Epithelial cell of proximal tubule (primary cell): ENCODE measurements around the gene TYMS. TPM values are rescaled to one million over a fixed set of nuclear protein-coding genes. Genes with fewer than 3 reads are reported as not detected.

Source experiments
- DNase-seq: peaks from one replicate; pipeline ENCODE4 v3.0.0-alpha.2; 2011; ENCODE audit warnings: low read depth
- H3K4me3 ChIP-seq: 2 replicates; pipeline ENCODE4 v1.5.1; 2011; ENCODE audit warnings: low read depth, mild to moderate bottlenecking, low read length
- total RNA-seq: library from RNA; depleted of rRNA; stranded (reverse); fragments of >200 nt; gene quantifications from 2 replicates; pipeline ENCODE4 v1.2.3, GENCODE V29; 2015
- TF ChIP-seq, protein P1 (sequence below): conservative IDR thresholded peaks from 2 replicates; pipeline ENCODE4 v1.5.1; 2012; ENCODE audit warnings: low read depth, mild to moderate bottlenecking, low read length

TYMS gene
- total RNA-seq: 65.6 and 119 TPM in 2 replicates

DNA sequence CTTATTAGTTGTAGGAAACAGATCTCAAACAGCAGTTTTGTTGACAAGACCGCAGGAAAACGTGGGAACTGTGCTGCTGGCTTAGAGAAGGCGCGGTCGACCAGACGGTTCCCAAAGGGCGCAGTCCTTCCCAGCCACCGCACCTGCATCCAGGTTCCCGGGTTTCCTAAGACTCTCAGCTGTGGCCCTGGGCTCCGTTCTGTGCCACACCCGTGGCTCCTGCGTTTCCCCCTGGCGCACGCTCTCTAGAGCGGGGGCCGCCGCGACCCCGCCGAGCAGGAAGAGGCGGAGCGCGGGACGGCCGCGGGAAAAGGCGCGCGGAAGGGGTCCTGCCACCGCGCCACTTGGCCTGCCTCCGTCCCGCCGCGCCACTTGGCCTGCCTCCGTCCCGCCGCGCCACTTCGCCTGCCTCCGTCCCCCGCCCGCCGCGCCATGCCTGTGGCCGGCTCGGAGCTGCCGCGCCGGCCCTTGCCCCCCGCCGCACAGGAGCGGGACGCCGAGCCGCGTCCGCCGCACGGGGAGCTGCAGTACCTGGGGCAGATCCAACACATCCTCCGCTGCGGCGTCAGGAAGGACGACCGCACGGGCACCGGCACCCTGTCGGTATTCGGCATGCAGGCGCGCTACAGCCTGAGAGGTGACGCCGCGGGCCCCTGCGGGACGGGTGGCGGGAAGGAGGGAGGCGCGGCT is at the start of gene TYMS:
TSS of gene TYMS (plus strand) at position 343 of the 690 bp plus-strand sequence. CDS start at position 433, 90 bp downstream.
- TF ChIP-seq, protein P1, sequence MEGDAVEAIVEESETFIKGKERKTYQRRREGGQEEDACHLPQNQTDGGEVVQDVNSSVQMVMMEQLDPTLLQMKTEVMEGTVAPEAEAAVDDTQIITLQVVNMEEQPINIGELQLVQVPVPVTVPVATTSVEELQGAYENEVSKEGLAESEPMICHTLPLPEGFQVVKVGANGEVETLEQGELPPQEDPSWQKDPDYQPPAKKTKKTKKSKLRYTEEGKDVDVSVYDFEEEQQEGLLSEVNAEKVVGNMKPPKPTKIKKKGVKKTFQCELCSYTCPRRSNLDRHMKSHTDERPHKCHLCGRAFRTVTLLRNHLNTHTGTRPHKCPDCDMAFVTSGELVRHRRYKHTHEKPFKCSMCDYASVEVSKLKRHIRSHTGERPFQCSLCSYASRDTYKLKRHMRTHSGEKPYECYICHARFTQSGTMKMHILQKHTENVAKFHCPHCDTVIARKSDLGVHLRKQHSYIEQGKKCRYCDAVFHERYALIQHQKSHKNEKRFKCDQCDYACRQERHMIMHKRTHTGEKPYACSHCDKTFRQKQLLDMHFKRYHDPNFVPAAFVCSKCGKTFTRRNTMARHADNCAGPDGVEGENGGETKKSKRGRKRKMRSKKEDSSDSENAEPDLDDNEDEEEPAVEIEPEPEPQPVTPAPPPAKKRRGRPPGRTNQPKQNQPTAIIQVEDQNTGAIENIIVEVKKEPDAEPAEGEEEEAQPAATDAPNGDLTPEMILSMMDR: no peak
- DNase-seq: peak; percentile 19
- peak within 1 kb of the TSS; percentile 91 for H3K4me3 ChIP-seq

DNA sequence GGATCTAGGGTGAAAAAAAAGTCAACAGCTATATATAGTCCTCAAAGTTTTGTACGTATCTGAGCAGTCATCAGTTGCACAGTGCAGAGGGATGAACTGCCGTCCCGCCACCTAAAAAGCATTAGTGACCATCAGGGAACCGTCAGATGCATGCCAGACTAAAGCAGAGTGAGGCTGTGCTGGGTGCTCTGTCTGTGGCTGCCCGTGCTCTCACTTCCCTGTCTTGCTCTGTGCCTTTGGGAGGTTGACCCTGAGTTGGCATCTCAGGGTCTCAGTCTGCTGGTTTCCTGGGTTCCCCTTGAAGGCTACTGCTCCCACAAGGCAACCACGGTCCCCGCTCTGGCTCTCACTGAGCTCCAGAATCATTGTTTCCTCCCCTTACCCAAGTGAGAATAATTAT is 49.5 kb upstream of the TYMS start:
- TF ChIP-seq, protein P1: no peak
- no peak for DNase-seq
- H3K4me3 ChIP-seq: no peak overlapping the region

DNA sequence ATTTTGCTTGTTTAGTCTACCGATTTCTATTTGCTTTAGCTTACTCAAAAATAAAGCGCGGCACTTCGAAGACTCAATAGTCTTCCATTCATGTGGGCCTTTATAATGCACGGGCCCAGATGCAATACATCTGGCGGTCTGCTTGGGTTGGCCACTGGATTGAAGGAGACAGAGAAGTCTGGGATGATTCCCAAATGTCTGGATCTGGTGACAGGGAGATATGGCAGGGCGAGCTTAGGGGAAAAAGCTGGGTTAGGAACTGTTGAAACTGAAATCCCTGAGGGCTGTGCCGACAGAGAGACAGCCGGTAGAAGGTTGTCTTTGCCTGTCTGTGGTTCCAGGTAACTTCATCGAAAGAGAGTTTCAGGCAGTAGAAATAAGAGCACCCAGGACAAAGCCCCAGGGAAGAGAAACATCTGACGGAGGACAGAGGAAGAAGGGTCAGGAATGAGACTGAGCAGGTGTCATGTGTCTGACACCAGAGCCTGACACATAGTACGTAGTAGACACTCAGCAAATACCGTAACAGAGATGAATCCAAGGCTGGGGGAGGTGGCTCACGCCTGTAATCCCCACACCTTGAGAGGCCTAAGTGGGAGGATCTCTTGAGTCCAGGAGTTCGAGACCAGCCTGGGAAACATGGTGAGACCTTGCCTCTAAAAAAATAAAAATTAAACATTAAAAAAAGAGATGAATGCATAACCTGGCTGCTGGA is 47.1 kb upstream of the TYMS start:
- H3K4me3 ChIP-seq: no peak overlapping the region
- no peak for DNase-seq

DNA sequence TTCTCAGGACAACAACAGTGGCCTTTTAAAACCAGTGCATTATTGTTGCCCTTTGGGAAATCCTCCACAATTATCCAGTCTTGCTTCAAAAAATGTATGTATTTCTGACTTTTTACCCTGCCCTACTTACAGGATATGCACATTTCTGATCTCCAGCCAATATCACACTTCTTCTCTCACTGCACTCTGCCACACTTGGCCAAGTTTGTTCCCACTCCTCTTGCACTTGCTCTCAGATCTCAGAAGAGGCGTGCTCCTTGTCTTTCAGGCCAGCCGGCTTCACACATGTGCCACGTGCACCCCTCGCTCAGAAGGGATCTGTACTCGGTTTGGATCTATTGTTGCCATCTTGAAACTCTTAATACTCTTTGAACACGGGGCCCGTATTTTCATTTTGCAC is 45.3 kb upstream of the TYMS start:
- no peak for DNase-seq
- no peak overlapping the region for H3K4me3 ChIP-seq
- TF ChIP-seq, protein P1: no peak

More for the DNA sequence above, 47.1 kb upstream of the TYMS start:
- TF ChIP-seq, protein P1: no peak

DNA sequence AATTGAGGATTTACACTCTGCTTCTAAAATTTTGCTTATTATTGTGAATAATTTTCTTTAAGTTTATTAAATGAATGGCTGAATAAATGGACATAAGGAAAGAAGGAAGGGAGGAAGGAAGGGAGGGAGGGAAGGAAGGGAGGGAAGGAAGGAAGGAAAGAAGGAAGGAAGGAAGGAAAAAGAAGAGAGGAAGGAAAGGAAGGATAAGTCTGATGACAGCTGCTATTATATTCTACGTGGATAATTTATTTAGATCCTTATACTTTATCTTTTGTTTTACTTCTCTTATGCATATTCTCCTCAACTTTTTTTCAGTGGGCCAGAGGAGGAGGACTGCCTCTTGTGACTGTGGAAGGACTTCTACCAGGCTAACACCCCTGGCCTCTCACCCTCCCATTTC is 43.3 kb upstream of the TYMS start:
- no peak for DNase-seq
- no peak overlapping the region for H3K4me3 ChIP-seq

DNA sequence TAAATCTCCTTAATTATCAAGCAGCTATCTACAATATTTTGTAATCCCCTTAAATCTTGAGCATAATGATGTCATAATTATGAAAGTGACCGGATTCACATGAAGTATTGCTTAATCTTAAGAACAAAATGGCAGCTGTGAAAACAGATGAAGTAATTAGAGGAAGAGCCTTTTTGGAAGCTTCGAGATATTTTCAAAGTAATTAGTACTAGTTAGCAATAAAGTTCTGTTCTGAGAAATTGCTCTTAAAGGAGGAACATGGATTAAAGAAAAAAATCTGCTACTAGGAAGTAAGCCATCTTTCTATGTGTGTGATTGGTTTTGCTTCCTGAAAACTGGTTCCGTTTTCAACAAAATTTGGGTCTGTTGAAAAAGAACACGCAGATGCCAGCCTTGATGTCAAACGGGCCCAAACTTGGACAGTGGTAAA is 42.3 kb upstream of the TYMS start:
- TF ChIP-seq, protein P1: no peak
- DNase-seq: no peak
- no peak overlapping the region for H3K4me3 ChIP-seq

More for the DNA sequence above, 43.3 kb upstream of the TYMS start:
- TF ChIP-seq, protein P1: no peak
